GM18517 (cell line): ENCODE data around the gene CDH2.

Experiments
- ATAC-seq: cut with Tn5 transposase; IDR thresholded peaks from one replicate; pipeline ENCODE4 v1.9.1; 2021; ENCODE audit warnings: mild to moderate bottlenecking, moderate library complexity; ENCODE audit not compliant: unreplicated experiment

CDH2 gene

GRCh38 chr18:28048612-28049011, 128.3 kb downstream of the CDH2 start:
- ATAC-seq: no peak

DNA sequence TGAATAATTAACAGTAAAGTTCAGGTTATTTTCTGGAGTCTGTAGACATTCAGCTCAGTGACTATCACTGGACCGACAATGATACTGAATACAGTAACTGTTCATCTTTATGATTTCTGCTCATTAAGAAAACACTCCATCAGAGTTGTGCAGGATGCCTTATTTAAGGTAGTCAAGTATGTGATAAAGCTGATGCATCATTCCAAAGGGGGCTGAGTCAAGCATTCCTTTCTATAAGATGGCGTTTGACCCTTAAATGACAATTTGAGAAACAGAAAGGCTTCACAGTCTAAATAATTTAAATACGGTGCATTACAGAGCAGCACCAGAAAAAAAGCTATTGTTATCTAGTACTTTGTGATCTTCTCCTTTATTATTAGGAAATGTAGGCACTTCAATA, 131.1 kb downstream of the CDH2 start:
- ATAC-seq: no peak

DNA sequence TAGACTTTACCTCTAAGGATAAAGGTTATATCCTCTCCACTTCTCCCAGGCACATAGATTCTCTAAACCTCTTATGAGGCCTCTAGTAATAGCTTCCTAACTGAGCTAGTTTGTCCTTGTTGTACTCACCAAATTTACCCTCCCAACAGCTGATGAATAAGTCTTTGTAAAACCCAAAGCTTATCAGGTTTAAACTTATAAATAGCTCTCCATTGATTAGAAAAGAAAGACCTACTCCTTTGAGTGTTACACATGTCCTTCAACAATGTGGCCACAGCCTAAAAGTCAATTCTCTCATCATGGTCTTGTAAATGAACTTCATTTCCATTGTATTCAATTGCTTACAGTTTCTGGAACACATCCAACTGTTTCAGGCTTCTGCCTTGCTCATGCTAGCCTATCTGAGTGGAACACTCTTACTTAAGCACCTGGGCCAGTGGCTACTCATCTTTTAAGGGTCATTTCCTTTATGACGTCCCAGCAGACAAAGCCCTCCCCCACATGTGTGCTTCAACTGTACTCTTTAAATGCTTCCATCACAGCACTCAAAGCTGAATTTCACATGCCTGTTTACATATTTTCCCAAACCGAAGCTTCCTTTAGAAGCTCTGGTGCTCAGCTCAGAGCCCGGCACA, 131.6 kb downstream of the CDH2 start:
- ATAC-seq: no peak

DNA sequence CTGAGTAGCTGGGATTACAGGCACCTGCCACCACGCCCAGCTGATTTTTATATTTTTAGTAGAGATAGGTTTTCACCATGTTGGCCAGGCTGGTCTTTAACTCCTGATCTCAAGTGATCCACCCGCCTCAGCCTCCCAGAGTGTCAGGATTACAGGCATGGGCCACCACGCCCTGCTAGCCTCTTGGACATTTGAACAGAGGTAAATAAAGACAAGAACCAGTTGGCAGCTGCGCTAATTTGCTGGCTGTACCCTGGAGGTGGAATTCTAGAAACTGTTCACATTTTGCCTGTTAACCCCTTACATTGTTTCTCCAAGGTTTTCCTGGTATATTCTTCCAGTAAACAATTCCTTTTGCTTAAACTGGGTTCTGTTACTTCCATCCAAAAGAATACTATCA, 132.9 kb downstream of the CDH2 start:
- no peak for ATAC-seq

DNA sequence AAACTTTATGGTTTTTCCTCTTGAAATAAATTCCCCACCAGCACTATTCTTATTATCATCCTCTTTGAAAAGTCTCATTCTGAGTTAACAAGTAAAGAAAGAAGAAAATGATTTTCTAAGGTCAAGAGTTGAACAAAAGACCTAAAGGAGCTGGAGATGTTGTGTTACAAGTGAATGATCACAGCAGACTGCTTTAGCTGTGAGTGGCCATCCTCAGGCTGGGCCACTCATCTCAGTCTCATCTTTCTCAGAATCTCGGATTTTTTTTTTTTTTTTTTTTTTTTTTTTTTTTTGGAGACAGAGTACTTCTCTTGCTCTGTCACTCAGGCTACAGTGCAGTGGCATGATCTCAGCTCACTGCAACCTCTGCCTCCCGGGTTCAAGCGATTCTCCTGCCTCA, 133.3 kb downstream of the CDH2 start:
- no peak for ATAC-seq

- no peak for ATAC-seq
Measured at GRCh38 chr18:28041366-28041765, 135.6 kb downstream of the CDH2 start.

DNA sequence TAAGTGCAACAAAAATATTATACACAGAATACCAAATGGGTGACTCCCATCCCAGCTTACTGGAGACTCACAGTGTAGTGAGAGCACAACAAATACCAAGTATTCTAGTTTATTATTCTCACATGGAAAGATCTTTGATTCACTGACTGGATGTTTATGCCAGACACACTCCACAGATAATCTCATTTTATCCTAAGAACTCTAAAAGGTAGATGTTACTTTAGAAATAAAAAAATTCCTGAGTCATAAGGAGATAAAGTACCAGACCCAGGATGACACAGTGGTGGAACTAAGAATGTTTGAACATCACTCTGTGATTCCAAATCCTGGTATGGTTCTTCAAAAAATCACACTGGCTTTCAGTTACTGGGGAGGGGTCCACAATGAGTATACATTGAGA, 136.2 kb downstream of the CDH2 start:
- no peak for ATAC-seq

GRCh38 chr18:28040211-28040610, 136.7 kb downstream of the CDH2 start:
- no peak for ATAC-seq

DNA sequence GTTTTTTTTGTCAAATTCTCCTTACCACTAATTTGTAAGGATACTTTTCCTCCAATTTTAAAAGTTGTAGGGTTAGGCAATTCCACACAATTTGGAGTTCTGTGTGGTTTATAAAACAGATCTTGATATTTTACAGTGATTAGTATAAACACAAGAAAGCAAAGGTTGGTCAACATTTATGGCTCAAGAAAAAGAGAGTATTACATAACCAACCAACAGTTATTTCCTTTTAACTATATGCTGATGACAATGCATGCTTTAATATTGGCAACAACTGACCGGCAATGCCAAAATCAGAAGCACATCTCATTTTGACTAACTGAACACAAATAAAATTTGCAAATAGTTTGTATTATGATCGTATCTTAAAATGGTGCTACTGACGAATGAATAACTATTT, 137.2 kb downstream of the CDH2 start:
- no peak for ATAC-seq

- ATAC-seq: no peak
Measured at GRCh38 chr18:28039078-28039477, 137.9 kb downstream of the CDH2 start.

DNA sequence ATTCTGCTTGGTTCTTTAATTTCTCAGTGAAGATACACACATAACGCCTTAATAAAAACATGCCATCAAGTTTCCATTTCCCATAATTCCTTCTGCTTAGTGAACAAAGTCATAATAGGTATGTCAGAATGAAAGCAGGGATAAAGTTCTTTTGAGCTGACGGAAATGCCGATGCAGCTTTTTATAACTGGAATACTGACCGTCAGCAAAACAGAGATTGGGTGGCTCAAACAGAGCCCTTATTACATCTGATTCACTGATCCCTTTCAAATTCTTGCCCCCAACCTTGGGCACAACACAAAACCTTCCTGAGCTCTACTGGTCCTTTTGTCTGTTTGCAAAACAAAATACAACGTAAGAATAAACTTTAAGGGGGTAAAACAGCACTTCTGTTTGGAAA, 140.4 kb downstream of the CDH2 start:
- ATAC-seq: no peak

GRCh38 chr18:28034567-28034966, 142.4 kb downstream of the CDH2 start:
- ATAC-seq: no peak

DNA sequence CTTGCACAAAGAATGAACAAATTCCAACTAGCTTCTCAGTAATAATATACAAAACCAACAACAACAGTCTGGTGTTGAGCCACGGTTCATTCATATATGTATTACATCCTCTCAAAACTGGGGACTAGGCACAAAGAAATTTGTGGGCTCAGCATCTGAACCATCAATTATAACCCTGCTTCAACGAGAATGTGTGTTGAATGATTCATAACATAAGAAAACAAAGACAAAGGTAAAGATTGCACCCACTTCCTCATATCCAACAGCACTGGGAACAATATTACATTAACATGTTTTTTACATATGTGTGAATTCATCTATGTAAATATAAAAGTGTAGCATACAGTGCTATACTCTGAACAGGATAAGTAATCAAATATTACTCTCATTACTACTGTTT, 144.8 kb downstream of the CDH2 start:
- no peak for ATAC-seq

GRCh38 chr18:28030458-28030857, 146.5 kb downstream of the CDH2 start:
- no peak for ATAC-seq

- ATAC-seq: no peak
Measured at GRCh38 chr18:28027755-28028154, 149.2 kb downstream of the CDH2 start.

- no peak for ATAC-seq
Measured at GRCh38 chr18:28019425-28020108, 157.4 kb downstream of the CDH2 start.

DNA sequence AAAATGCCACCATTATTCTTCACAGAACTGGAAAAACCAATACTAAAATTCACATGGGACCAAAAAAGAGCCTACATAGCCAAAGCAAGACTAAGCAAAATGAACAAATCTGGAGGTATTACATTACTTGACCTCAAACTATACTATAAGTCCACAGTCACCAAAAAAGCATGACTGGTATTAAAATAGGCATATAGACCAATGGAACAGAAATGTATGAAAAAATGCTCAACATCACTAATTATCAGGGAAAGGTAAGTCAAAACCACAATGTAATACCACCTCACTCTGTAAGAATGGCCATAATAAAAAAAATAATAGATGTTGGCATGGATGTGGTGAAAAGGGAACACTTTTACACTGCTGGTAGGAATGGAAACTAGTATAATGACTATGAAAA, 158.6 kb downstream of the CDH2 start:
- ATAC-seq: no peak

DNA sequence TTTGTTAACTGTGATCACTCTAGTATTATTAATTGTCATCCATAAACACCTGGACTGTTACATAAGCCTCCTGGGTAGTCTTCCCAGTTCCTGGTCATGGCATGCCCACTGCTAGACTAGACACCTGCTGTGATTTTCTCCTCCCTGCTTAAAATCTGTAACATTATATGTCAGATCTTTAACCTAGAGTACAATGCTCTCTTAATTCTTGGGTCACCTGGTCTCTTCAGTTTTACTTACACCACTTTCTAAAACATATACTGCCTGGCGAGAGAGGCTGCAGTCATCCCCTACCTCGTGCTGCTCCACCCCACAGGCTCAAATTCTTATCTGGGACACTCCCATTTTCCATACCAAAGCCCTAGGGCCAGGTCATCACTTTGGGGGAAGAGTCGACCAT, 161.3 kb downstream of the CDH2 start:
- no peak for ATAC-seq

- ATAC-seq: no peak
Measured at GRCh38 chr18:28013066-28013465, 163.9 kb downstream of the CDH2 start.

DNA sequence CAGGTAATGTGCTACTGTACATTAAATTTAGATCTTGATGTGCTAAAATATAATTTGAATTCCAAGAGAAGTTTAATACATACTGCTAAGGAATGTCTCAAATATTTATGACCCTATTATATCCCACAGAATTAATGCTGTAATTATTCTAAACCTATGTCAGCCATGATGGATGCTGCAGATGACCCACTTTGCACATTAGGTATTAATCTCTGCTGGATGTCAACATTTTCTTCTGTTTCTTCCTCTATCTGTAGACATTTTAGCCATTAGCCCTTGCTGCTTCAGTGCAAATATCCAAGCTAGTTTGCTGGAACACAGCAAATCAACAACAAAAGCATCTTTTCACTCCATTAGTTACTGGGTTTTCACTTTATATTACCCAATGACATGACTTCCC, 164.6 kb downstream of the CDH2 start:
- ATAC-seq: no peak

GRCh38 chr18:28009589-28009988, 167.3 kb downstream of the CDH2 start:
- ATAC-seq: no peak

DNA sequence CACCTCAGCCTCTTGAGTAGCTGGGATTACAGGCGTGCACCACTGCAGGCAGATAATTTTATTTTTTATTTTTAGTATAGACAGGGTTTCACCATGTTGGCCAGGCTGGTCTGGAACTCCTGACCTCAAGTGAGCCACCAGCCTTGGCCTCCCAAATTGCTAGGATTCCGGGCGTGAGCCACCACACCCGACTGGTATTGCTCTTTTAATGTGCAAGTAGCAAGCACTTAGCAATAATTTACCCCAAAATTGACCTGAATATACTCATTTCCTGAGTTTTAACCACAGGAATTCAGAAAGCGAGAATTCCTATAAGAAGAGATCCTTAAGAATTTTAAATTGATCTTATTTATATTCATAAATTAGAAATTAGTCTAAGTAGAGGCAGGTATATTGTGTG, 169.1 kb downstream of the CDH2 start:
- ATAC-seq: no peak

DNA sequence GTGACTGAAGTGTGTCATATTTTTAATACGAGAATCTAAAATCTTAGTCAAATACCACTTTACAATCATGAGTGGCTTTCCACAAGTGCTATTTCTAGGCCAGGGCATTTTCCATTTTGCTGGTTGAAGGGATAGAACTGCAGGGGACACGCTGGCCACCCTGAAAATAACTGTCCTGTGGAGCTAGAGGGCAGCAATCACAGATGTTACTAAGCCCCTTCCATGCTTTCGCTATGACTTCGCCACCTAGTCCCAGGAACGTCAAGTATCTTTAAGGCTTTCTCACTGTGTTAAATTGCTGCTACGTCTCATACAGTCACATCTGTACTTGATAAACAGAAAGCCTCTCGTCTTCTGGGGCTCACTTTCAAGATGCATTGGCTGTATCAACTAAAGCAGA, 171.8 kb downstream of the CDH2 start:
- ATAC-seq: no peak
